Right lung (tissue), 5 donors: ENCODE data around the gene KCND2. TPM values are rescaled to one million over a fixed set of nuclear protein-coding genes. Genes with fewer than 3 reads are reported as not detected.
"Not testable (repeated sequence)": the region's sequence is repeated elsewhere in the genome, so short reads cannot be mapped to it uniquely, and the experiment has no call there.

Experiments used
- DNase-seq, 2 donors: peaks; one replicate each; pipeline ENCODE4 v3.0.0-alpha.2; 2013
- polyA plus RNA-seq, 5 donors: library from polyadenylated mRNA; unstranded; fragments of 120-200 nt; gene quantifications; one replicate each; pipeline versions ENCODE4 v1.2.1 to v1.2.3, GENCODE V29; 2013; ENCODE audit warnings: inconsistent platforms in 1 of 5, low replicate concordance in 1 of 5; ENCODE audit not compliant: insufficient read length in 5 of 5, insufficient read depth in 1 of 5

The KCND2 gene
- polyA plus RNA-seq, 5 donors: 0.38 to 1.3 (median 0.65) TPM

GRCh38 chr7:120743128-120743527 is 470.2 kb downstream of the KCND2 start:
- DNase-seq: no peak

GRCh38 chr7:120760050-120760449 is 487.1 kb downstream of the KCND2 start:
- no peak for DNase-seq

GRCh38 chr7:120760851-120761250 is 487.9 kb downstream of the KCND2 start:
- DNase-seq: no peak

- no peak for DNase-seq
These were observed 497.2 kb downstream of the KCND2 start for GRCh38 chr7:120770206-120770605.

- no peak for DNase-seq
These were observed 501.5 kb downstream of the KCND2 start for GRCh38 chr7:120774481-120774880.

- no peak for DNase-seq
These were observed 502.8 kb downstream of the KCND2 start for GRCh38 chr7:120775755-120776154.

- DNase-seq: not testable (repeated sequence)
These were observed 506.1 kb downstream of the KCND2 start for GRCh38 chr7:120779078-120779477.

- DNase-seq: not testable (repeated sequence)
These were observed 507.5 kb downstream of the KCND2 start for GRCh38 chr7:120780451-120780850.

GRCh38 chr7:120780938-120781337 is 508.0 kb downstream of the KCND2 start:
- no peak for DNase-seq

GRCh38 chr7:120781924-120782323 is 508.9 kb downstream of the KCND2 start:
- DNase-seq: not testable (repeated sequence)

GRCh38 chr7:120783273-120783672 is 510.3 kb downstream of the KCND2 start:
- DNase-seq: no peak

- DNase-seq: no peak
These were observed 510.7 kb downstream of the KCND2 start for GRCh38 chr7:120783721-120784120.

GRCh38 chr7:120785095-120785494 is 512.1 kb downstream of the KCND2 start:
- DNase-seq: no peak

- DNase-seq: peak; percentile 51 to 56
These were observed 519.3 kb downstream of the KCND2 start for GRCh38 chr7:120792091-120792860.

GRCh38 chr7:120792861-120793130 is 519.8 kb downstream of the KCND2 start:
- no peak for DNase-seq

GRCh38 chr7:120793213-120793936 is 520.4 kb downstream of the KCND2 start:
- no peak for DNase-seq

GRCh38 chr7:120794106-120794729 is 521.2 kb downstream of the KCND2 start:
- DNase-seq: no peak

GRCh38 chr7:120797026-120797645 is 524.2 kb downstream of the KCND2 start:
- no peak for DNase-seq

GRCh38 chr7:120799147-120799546 is 526.2 kb downstream of the KCND2 start:
- DNase-seq: no peak
